Nucleus accumbens (tissue), 56 donors: ENCODE measurements around the gene GMEB1.
A peak's percentile ranks its signal among the peaks of the same experiment; 100 is the strongest.
"Not testable (repeated sequence)": the region's sequence is repeated elsewhere in the genome, so short reads cannot be mapped to it uniquely, and the experiment has no call there.

Experiments used
- DNase-seq, 56 donors: peaks; one replicate each; lab custom pipeline; 2025; lab: John Stamatoyannopoulos, UW

Gene GMEB1

DNA sequence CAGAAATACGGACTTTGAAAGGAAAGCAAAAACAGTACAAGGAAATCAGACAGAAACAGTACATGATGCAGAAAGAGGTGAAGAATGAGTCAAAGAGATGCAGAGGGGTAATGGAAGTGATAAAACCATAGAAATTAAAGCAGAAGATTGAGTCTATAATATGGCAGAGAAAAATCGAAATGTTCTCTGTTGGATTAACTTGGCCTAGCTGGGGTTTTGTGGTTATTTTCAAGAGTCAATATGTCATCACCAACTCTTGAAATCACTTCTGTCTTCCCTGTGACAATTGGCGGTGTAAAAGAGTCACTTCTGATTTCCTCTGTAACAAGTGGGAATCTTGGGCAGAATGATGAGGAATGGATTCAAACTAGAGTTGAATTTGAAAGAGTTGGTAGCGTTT is 75.6 kb downstream of the GMEB1 start:
- no peak for DNase-seq

DNA sequence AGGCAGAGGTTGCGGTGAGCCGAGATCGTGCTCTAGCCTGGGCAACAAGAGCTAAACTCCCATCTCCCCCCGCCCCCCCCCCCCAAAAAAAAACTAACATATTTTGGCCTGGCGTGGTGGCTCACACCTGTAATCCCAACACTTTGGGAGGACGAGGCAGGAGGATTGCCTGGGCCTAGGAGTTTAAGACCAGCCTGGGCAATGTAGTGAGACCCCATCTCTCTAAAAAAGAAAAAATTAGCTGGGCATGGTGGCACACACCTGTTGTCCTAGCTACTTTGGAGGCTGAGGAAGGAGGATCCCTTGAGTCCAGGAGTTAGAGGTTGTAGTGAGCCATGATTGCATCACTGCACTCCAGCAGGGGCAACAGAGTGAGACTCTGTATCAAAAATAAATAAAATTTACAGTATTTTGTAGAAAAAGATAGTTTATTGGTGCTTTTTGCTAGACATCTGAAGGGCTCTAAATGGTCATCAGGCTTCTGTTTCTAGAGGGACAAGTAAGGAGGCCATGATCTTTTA is 77.1 kb downstream of the GMEB1 start:
- DNase-seq = no peak

DNA sequence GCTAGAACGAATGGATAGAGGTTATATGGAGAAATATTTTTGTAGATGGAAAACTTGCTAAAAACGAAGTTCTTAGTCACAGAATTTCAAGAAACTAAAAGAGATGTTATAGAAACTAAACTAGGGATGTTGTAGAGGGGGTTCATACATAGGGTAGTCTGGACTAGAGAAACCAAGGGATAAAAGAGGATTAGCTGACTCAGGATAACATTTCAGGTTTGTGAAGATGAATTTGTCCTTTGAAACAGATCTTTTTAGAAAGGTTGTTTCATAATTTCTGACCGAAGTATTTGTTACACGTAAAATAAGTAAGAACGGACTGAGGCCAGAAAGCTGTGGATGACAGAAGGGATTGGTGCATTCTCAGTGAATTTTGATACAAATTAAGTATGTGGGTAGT is 81.7 kb downstream of the GMEB1 start:
- DNase-seq = no peak

DNA sequence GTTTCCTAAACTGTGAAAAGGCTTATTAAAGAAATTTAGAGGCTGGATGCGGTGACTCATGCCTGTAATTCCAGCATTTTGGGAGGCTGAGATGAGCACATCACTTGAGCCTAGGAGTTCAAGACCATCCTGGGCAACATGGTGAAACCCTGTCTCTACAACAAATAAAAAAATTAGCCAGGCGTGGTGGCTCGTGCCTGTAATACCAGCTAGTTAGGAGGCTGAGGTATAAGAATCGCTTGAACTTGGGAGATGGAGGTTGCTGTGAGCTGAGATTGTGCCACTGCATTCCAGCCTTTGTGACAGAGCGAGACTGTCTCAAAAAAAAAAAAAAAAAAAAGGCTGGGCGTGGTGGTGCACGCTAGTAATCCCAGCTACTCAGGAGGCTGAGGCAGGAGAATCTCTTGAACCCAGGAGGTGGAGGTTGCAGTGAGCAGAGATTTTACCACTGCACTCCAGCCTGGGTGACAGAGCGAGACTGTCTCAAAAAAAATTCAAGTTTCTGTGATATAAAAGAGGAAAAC is 82.2 kb downstream of the GMEB1 start:
- not testable (repeated sequence) for DNase-seq

DNA sequence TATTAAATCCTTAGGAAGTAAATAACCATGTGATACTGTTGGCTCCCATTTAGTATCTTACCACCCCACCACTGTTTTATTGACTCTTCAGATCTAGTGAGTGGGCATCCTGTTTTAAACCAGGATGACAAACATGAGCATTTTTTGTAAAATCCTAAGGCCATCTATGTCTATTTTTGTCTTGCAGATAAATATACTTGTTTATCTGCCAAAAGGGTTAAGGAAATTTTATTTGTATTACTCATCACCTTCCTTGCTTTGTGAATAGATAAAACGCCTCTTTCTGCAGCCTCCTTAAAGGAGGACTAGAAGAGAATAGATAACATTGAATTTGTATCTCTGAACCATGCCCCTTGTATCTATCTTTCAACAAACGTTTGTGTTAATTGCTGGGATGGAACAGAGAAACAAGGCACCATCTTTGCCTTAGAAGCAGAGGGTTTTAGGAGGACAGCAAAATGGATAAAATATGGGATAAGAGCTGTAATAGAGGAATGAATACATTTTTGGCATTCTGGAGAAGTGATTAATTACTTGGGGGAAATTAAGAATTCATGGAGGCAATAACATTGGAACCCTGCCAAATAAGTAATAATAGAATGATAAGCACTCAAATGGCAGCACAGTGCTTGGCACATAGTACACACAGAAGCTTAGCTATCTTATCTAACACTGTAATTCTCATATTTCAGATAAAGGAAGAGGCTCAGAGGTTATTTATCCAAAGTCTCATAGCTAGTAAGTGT is 82.9 kb downstream of the GMEB1 start:
- DNase-seq = no peak

DNA sequence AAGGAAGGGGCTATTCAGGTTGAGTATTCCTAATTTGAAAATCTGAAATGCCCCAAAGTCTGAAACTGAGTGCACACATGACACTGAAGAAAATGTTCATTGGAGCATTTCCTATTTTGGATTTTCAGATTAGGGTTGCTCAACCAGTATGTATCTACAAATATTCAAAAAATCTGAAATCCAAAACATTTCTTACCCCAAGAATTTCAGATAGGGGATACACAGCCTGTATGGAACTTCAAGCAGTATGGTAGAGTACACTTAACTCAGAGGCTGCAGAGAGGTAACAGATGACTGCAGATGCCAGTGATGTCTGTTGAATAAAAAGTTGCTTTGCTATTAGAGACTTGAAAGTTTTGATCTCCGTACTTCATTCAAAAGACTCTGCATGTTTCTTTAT is 87.1 kb downstream of the GMEB1 start:
- DNase-seq = no peak

DNA sequence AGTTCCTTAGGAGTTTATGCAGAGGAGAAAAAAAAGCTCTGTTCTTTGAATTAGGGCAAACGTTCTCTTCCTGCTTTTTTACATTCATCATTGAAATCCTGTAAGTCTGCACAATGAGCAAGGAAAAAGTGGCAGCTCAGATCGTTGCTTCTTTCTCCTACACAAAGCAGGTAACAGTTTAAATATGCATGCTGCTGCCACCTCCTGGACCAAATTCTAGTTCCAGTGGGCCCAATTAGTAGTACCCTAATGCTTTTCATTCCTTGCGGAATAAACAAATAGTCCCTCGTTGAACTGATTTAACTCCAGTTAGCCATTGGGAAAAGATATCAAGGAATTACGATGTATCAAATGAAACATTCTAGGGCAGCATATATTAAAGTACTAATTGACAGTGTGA is 88.3 kb downstream of the GMEB1 start:
- DNase-seq = peak in 11 of 56 donors; percentile 2 to 61 (median 16)

DNA sequence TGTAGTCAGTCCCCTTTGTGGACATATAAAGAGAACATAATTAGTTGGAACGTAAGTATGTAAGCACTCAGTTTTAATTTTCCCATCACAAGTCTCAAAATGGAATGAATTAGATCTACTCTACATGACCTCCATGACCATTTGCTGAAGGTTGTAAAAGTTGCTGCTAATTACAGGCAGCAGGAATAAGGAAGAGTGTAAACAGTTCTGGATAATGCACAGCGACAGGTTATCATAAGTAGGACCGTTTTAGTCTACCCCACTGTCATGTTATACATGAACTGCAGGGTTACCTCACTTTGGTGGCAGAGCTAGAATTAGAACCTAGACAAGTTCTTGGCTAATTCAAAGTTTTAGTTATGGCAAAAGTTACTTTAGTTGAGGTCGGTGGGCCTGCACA is 89.8 kb downstream of the GMEB1 start:
- DNase-seq = no peak

DNA sequence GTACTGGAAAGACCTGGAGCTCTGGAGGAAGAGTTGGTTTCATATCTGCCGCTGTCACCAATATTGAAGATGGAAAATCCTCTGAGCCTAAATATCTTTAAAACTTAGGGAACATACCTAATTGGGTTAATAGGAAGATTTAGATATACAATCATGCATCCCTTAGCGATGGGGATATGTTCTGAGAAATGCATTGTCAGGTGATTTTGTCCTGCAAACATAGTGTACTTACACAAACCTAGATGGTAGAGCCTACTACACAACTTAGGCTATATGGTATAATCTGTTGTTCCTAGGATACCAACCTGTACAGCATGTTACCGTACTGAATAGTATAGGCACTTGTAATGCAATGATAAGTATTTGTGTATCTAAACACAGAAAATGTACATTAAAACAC is 90.7 kb downstream of the GMEB1 start:
- DNase-seq = no peak

DNA sequence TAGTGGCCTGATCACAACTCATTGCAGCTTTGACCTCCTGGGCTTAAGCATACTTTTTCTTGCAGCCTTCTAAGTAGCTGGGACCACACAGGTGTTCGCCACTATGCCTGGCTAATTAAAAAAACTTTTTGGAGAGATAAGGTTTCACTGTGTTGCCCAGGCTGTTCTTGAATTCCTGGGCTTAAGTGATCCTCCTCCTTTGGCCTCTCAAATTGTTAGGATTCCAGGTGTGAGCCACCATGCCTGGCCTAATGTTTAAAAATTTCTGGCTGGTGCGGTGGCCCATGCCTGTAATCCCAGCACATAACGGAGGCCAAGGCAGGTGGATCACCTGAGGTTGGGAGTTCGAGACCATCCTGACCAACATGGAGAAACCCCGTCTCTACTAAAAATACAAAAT is 92.6 kb downstream of the GMEB1 start:
- no peak for DNase-seq

DNA sequence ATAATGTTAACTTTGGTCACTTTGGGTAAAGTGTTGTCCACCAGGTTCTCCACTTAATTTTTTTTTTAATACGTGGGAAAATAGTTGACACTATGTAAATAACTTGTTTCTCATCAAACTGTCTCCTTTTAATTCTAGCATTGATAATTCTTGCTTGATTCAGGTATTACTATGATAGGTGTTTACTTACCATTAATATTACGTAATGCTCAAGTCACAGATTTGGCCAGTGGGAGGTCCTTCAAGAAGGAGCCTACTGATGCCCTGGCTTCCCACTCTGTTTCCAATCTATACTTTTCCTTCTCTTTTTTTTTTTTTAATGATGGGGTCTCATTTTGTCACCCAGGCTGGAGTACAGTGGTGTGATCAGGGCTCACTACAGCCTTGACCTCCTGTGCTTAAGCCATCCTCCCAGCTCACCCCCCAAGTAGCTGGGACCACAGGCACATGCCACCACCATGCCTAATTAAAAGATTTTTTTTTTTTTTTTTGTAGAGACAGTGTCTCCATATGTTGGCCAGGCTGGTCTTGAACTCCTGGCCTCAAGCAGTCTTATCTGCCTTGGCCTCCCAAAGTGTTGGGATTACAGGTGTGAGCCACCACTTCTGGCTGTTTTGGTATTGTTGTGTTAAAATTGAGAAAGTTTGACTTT is 98.1 kb downstream of the GMEB1 start:
- DNase-seq = no peak
